LNCaP clone FGC (cell line): Measurements from ENCODE around the gene ZC3H13.

Experiments used
- DNase-seq: peaks from one replicate; pipeline ENCODE4 v3.0.0-alpha.2; 2011; ENCODE audit warnings: low read depth
- H3K4me3 ChIP-seq: 2 replicates; pipeline ENCODE4 v1.5.1; 2011; ENCODE audit warnings: mild to moderate bottlenecking, low read depth, low read length, control low read depth
- CTCF ChIP-seq: IDR thresholded peaks from 2 replicates; pipeline ENCODE4 v1.5.1; 2012; ENCODE audit warnings: mild to moderate bottlenecking; ENCODE audit not compliant: control insufficient read depth, insufficient read depth; ENCODE audit errors: extremely low read depth

ZC3H13 gene

GRCh38 chr13:46097015-46097414, 44.5 kb upstream of the ZC3H13 start:
- TF ChIP-seq CTCF, result no peak
- no peak overlapping the region for H3K4me3 ChIP-seq
- peak; percentile 15 for DNase-seq

- TF ChIP-seq CTCF, result no peak
- DNase-seq, result no peak
- H3K4me3 ChIP-seq, result no peak overlapping the region
These were observed 41.9 kb upstream of the ZC3H13 start for GRCh38 chr13:46094478-46094877.

GRCh38 chr13:46088821-46089562, 36.4 kb upstream of the ZC3H13 start:
- no peak for TF ChIP-seq CTCF
- no peak for DNase-seq
- no peak overlapping the region for H3K4me3 ChIP-seq

GRCh38 chr13:46087481-46087880, 34.9 kb upstream of the ZC3H13 start:
- DNase-seq, result no peak
- no peak overlapping the region for H3K4me3 ChIP-seq
- no peak for TF ChIP-seq CTCF

GRCh38 chr13:46086985-46087384, 34.4 kb upstream of the ZC3H13 start:
- H3K4me3 ChIP-seq, result no peak overlapping the region
- DNase-seq, result no peak
- no peak for TF ChIP-seq CTCF

- no peak overlapping the region for H3K4me3 ChIP-seq
- no peak for TF ChIP-seq CTCF
- no peak for DNase-seq
These were observed 33.9 kb upstream of the ZC3H13 start for GRCh38 chr13:46086421-46086922.

GRCh38 chr13:46085737-46086136, 33.2 kb upstream of the ZC3H13 start:
- no peak for DNase-seq
- H3K4me3 ChIP-seq, result no peak overlapping the region
- no peak for TF ChIP-seq CTCF
